PFSK-1 (cell line): ENCODE data around the gene CLASP2.

Source experiments
- POLR2AphosphoS5 ChIP-seq: IDR thresholded peaks from 2 replicates; pipeline ENCODE4 v1.6.1; 2012; ENCODE audit warnings: low read depth, mild to moderate bottlenecking, control low read depth, low read length, moderate library complexity
- SIN3A ChIP-seq: IDR thresholded peaks from 2 replicates; pipeline ENCODE4 v1.6.1; 2012; ENCODE audit warnings: mild to moderate bottlenecking, low read length, moderate library complexity, borderline replicate concordance; ENCODE audit not compliant: insufficient read depth
- TF ChIP-seq, protein P1 (sequence below), 2 experiments: IDR thresholded peaks; 2 replicates each; pipeline versions ENCODE4 v1.6.1 to v1.8.0; 2011 to 2012; ENCODE audit warnings: low read depth in 2 of 2, low read length in 2 of 2, control low read depth in 1 of 2, inconsistent platforms in 1 of 2, mild to moderate bottlenecking in 1 of 2, moderate library complexity in 1 of 2; ENCODE audit not compliant: insufficient read depth in 1 of 2

DNA sequence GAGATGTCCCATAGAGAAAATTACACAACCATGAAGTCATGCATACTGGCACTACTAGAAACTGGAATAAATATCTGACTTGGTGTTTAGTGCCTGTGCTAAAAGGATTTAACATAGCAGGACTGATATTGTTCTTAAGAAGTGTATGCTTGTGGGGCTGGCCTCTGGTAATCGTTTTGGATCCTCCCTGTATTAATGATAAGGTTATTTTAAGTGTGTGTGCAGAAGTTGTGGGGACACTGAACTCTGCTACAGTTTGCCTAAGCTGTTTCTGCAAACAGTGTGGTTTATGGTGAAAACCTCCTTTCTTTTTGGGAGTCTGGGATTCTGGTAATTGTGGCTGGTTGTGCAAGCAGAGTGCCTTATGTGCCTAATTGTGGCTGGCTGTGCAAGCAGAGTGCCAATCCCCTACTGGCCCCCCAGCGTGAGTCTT is 120.8 kb downstream of the CLASP2 start:
- TF ChIP-seq SIN3A (no peak), POLR2AphosphoS5 (no peak)
- TF ChIP-seq, protein P1, sequence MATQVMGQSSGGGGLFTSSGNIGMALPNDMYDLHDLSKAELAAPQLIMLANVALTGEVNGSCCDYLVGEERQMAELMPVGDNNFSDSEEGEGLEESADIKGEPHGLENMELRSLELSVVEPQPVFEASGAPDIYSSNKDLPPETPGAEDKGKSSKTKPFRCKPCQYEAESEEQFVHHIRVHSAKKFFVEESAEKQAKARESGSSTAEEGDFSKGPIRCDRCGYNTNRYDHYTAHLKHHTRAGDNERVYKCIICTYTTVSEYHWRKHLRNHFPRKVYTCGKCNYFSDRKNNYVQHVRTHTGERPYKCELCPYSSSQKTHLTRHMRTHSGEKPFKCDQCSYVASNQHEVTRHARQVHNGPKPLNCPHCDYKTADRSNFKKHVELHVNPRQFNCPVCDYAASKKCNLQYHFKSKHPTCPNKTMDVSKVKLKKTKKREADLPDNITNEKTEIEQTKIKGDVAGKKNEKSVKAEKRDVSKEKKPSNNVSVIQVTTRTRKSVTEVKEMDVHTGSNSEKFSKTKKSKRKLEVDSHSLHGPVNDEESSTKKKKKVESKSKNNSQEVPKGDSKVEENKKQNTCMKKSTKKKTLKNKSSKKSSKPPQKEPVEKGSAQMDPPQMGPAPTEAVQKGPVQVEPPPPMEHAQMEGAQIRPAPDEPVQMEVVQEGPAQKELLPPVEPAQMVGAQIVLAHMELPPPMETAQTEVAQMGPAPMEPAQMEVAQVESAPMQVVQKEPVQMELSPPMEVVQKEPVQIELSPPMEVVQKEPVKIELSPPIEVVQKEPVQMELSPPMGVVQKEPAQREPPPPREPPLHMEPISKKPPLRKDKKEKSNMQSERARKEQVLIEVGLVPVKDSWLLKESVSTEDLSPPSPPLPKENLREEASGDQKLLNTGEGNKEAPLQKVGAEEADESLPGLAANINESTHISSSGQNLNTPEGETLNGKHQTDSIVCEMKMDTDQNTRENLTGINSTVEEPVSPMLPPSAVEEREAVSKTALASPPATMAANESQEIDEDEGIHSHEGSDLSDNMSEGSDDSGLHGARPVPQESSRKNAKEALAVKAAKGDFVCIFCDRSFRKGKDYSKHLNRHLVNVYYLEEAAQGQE (IDR thresholded peaks at IDR 0.05; ENCODE audit: insufficient read depth in 1 of 2, low read depth in 2 of 2, low read length in 2 of 2): no peak
